H9 (cell line): ENCODE data around the gene CCL27. TPM values are rescaled to one million over a fixed set of nuclear protein-coding genes. Genes with fewer than 3 reads are reported as not detected.
A peak's percentile ranks its signal among the peaks of the same experiment; 100 is the strongest.

Source experiments
- DNase-seq: peaks from one replicate; pipeline ENCODE4 v3.0.0-alpha.2; 2017
- H2AFZ ChIP-seq: one replicate; pipeline ENCODE4 v1.6.1; 2013; ENCODE audit warnings: mild to moderate bottlenecking, low read length, control low read depth, moderate library complexity
- H2AK5ac ChIP-seq: 2 replicates; pipeline ENCODE4 v1.6.1; 2013; ENCODE audit warnings: low read length, control low read depth, mixed read lengths; ENCODE audit not compliant: insufficient read length
- H2BK120ac ChIP-seq: one replicate; pipeline ENCODE4 v1.6.1; 2013; ENCODE audit warnings: low read depth, mild to moderate bottlenecking, low read length, control low read depth, inconsistent platforms; ENCODE audit not compliant: poor library complexity, severe bottlenecking
- H2BK12ac ChIP-seq: 2 replicates; pipeline ENCODE4 v1.6.1; 2013; ENCODE audit warnings: low read length, control low read depth, mixed read lengths, low read depth; ENCODE audit not compliant: insufficient read length
- H2BK15ac ChIP-seq: 2 replicates; pipeline ENCODE4 v1.6.1; 2013; ENCODE audit warnings: low read depth, low read length, control low read depth
- H2BK20ac ChIP-seq: one replicate; pipeline ENCODE4 v1.6.1; 2013; ENCODE audit warnings: low read depth, mild to moderate bottlenecking, low read length, control low read depth, inconsistent platforms; ENCODE audit not compliant: poor library complexity, severe bottlenecking
- H2BK5ac ChIP-seq: 2 replicates; pipeline ENCODE4 v1.6.1; 2013; ENCODE audit warnings: low read length, control low read depth, mixed read lengths; ENCODE audit not compliant: insufficient read length
- H3K14ac ChIP-seq: 2 replicates; pipeline ENCODE4 v1.6.1; 2013; ENCODE audit warnings: low read length, control low read depth; ENCODE audit not compliant: insufficient read depth
- H3K18ac ChIP-seq: 2 replicates; pipeline ENCODE4 v1.6.1; 2013; ENCODE audit warnings: low read depth, mild to moderate bottlenecking, mixed read lengths, low read length, control low read depth; ENCODE audit not compliant: insufficient read length
- H3K23ac ChIP-seq: 2 replicates; pipeline ENCODE4 v1.6.1; 2013; ENCODE audit warnings: low read length, control low read depth, mixed read lengths, low read depth; ENCODE audit not compliant: insufficient read length
- H3K23me2 ChIP-seq: 2 replicates; pipeline ENCODE4 v1.6.1; 2013; ENCODE audit warnings: low read depth, mild to moderate bottlenecking, mixed read lengths, low read length, control low read depth; ENCODE audit not compliant: insufficient read length, poor library complexity, severe bottlenecking
- H3K27ac ChIP-seq: 2 replicates; pipeline ENCODE4 v1.5.1; 2013; ENCODE audit warnings: low read length, control low read depth, mixed read lengths, low read depth; ENCODE audit not compliant: insufficient read length
- H3K27me3 ChIP-seq: 2 replicates; pipeline ENCODE4 v1.6.1; 2013; ENCODE audit warnings: low read length, control low read depth, inconsistent platforms; ENCODE audit not compliant: insufficient read depth
- H3K4ac ChIP-seq: 2 replicates; pipeline ENCODE4 v1.6.1; 2013; ENCODE audit warnings: low read depth, mild to moderate bottlenecking, control low read depth, inconsistent platforms, low read length, moderate library complexity
- H3K4me1 ChIP-seq: 2 replicates; pipeline ENCODE4 v1.6.1; 2013; ENCODE audit warnings: low read length, control low read depth, inconsistent platforms; ENCODE audit not compliant: insufficient read depth
- H3K4me2 ChIP-seq: 2 replicates; pipeline ENCODE4 v1.6.1; 2013; ENCODE audit warnings: low read length, control low read depth, mixed read lengths; ENCODE audit not compliant: insufficient read length, insufficient read depth
- H3K56ac ChIP-seq: 2 replicates; pipeline ENCODE4 v1.6.1; 2013; ENCODE audit warnings: low read depth, mild to moderate bottlenecking, mixed read lengths, low read length, control low read depth; ENCODE audit not compliant: insufficient read length
- H3K79me1 ChIP-seq: 2 replicates; pipeline ENCODE4 v1.6.1; 2013; ENCODE audit warnings: low read depth, mild to moderate bottlenecking, moderate library complexity, low read length, control low read depth, inconsistent platforms; ENCODE audit not compliant: insufficient read depth, poor library complexity, severe bottlenecking
- H3K79me2 ChIP-seq: 2 replicates; pipeline ENCODE4 v1.6.1; 2013; ENCODE audit warnings: low read length, control low read depth, inconsistent platforms; ENCODE audit not compliant: insufficient read depth
- H3K9ac ChIP-seq: 2 replicates; pipeline ENCODE4 v1.6.1; 2013; ENCODE audit warnings: low read length, control low read depth, mixed read lengths; ENCODE audit not compliant: insufficient read length; ENCODE audit errors: extremely low read depth
- H3K9me3 ChIP-seq: one replicate; pipeline ENCODE4 v1.6.1; 2013; ENCODE audit warnings: low read depth, low read length, inconsistent platforms; ENCODE audit not compliant: control insufficient read depth
- H3T11ph ChIP-seq: one replicate; pipeline ENCODE4 v1.6.1; 2013; ENCODE audit warnings: mild to moderate bottlenecking, low read length, control low read depth, inconsistent platforms
- H4K20me1 ChIP-seq: one replicate; pipeline ENCODE4 v1.6.1; 2013; ENCODE audit not compliant: control insufficient read depth, insufficient read length, insufficient read depth
- H4K5ac ChIP-seq: 2 replicates; pipeline ENCODE4 v1.6.1; 2013; ENCODE audit warnings: low read depth, mild to moderate bottlenecking, mixed read lengths, low read length, control low read depth; ENCODE audit not compliant: insufficient read length
- H4K8ac ChIP-seq: replicated peaks from 2 replicates; pipeline ENCODE4 v1.6.1; 2013; ENCODE audit warnings: low read length, control low read depth, mixed read lengths, low read depth; ENCODE audit not compliant: insufficient read length
- H4K91ac ChIP-seq: 2 replicates; pipeline ENCODE4 v1.6.1; 2013; ENCODE audit warnings: low read depth, mild to moderate bottlenecking, moderate library complexity, mixed read lengths, low read length, control low read depth; ENCODE audit not compliant: insufficient read length
- H3K27ac Mint-ChIP-seq, 3 experiments: 2 replicates in 2 of 3; 3 replicates in 1 of 3; pipeline ENCODE4 v1.8.0; 2020 to 2021; ENCODE audit warnings: mixed read lengths in 3 of 3, mild to moderate bottlenecking in 1 of 3, moderate library complexity in 1 of 3
- H3K27me3 Mint-ChIP-seq: 2 replicates; pipeline ENCODE4 v1.8.0; 2021; ENCODE audit warnings: low read depth, mild to moderate bottlenecking, moderate library complexity, mixed read lengths
- H3K36me3 Mint-ChIP-seq, 3 experiments: 2 replicates in 2 of 3; 3 replicates in 1 of 3; pipeline ENCODE4 v1.8.0; 2020 to 2021; ENCODE audit warnings: low read depth in 3 of 3, mixed read lengths in 3 of 3; ENCODE audit not compliant: insufficient read depth in 1 of 3
- H3K4me1 Mint-ChIP-seq, 2 experiments: 2 replicates each; pipeline ENCODE4 v1.8.0; 2020; ENCODE audit warnings: mixed read lengths in 2 of 2
- H3K4me3 Mint-ChIP-seq, 2 experiments: 2 replicates in 1 of 2; 3 replicates in 1 of 2; pipeline ENCODE4 v1.8.0; 2020 to 2021; ENCODE audit warnings: mild to moderate bottlenecking in 2 of 2, mixed read lengths in 2 of 2, moderate library complexity in 1 of 2
- H3K9me3 Mint-ChIP-seq, 2 experiments: 2 replicates in 1 of 2; 3 replicates in 1 of 2; pipeline ENCODE4 v1.8.0; 2020; ENCODE audit warnings: mild to moderate bottlenecking in 2 of 2, mixed read lengths in 2 of 2, moderate library complexity in 1 of 2
- WGBS: extraction: QIAGEN DNeasy Blood & Tissue Kit; methylation state at CpG from one replicate; pipeline ENCODE4 v1.1.7; 2013; ENCODE audit warnings: missing lambda C conversion rate, low lambda C conversion rate, mixed read lengths; ENCODE audit not compliant: insufficient read length; ENCODE audit errors: extremely low coverage; 5-methylcytosine and 5-hydroxymethylcytosine counted together
- total RNA-seq: library from RNA; stranded (reverse); gene quantifications from 2 replicates; pipeline ENCODE4 v1.2.1, GENCODE V29; 2021
- TF ChIP-seq, protein P1 (sequence below): fragments of 200-600 bp; sonication (generic); conservative IDR thresholded peaks from 3 replicates; pipeline ENCODE4 v1.8.0; 2021; ENCODE audit warnings: antibody characterized with exemption, mild to moderate bottlenecking

The CCL27 gene
- total RNA-seq, 1 experiment from 2014 or later: 0.28 TPM

DNA sequence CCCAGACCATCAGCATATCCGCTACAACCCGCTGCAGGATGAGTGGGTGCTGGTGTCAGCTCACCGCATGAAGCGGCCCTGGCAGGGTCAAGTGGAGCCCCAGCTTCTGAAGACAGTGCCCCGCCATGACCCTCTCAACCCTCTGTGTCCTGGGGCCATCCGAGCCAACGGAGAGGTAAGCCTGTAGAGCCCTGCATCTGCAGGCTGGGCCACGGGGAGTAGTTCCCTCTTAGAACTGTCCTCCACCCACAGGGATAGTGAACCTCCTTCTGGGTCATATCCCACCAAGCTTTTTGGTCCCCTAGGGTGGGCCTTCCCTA is 15.4 kb downstream of the CCL27 start:
- no peak overlapping the region for H3K4ac ChIP-seq
- H3K27me3 ChIP-seq: no peaks in the 10 kb centered on the region
- no peak overlapping the region for H2BK5ac ChIP-seq
- Mint-ChIP-seq H3K4me1 (peaks cover 35 to 42% of the 10 kb centered on the region in 2 experiments), H3K9me3 (no peaks in the 10 kb centered on the region), H3K27me3 (no peaks in the 10 kb centered on the region; the same call in 1 of the 2 replicates), H3K27ac (peak overlapping the region in 2 of 3 experiments; percentile 40 to 94; a peak in 3 of 7 replicates), H3K36me3 (peaks cover 17 to 28% (median 24%) of the 10 kb centered on the region in 3 experiments; a peak in 6 of 7 replicates), H3K4me3 (peak overlapping the region; percentile 85 to 93)
- H3K23me2 ChIP-seq: peaks cover 13% of the 10 kb centered on the region
- TF ChIP-seq, protein P1, sequence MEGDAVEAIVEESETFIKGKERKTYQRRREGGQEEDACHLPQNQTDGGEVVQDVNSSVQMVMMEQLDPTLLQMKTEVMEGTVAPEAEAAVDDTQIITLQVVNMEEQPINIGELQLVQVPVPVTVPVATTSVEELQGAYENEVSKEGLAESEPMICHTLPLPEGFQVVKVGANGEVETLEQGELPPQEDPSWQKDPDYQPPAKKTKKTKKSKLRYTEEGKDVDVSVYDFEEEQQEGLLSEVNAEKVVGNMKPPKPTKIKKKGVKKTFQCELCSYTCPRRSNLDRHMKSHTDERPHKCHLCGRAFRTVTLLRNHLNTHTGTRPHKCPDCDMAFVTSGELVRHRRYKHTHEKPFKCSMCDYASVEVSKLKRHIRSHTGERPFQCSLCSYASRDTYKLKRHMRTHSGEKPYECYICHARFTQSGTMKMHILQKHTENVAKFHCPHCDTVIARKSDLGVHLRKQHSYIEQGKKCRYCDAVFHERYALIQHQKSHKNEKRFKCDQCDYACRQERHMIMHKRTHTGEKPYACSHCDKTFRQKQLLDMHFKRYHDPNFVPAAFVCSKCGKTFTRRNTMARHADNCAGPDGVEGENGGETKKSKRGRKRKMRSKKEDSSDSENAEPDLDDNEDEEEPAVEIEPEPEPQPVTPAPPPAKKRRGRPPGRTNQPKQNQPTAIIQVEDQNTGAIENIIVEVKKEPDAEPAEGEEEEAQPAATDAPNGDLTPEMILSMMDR: no peak
- H2BK120ac ChIP-seq: no peak overlapping the region
- no peak overlapping the region for H3K18ac ChIP-seq
- H2AK5ac ChIP-seq: no peak overlapping the region
- no peak overlapping the region for H4K8ac ChIP-seq
- H3K56ac ChIP-seq: no peak overlapping the region
- no peak overlapping the region for H3T11ph ChIP-seq
- peaks cover 10% of the 10 kb centered on the region; the same call in 1 of the 2 replicates for H3K4me1 ChIP-seq
- H4K20me1 ChIP-seq: no peaks in the 10 kb centered on the region
- no peaks in the 10 kb centered on the region for H3K79me1 ChIP-seq
- H3K23ac ChIP-seq: no peak overlapping the region
- no peak overlapping the region for H4K91ac ChIP-seq
- H4K5ac ChIP-seq: no peak overlapping the region
- no peaks in the 10 kb centered on the region for H3K9me3 ChIP-seq
- DNase-seq: no peak
- no peak overlapping the region for H2BK20ac ChIP-seq
- no peak overlapping the region for H2BK15ac ChIP-seq
- no peak overlapping the region for H2AFZ ChIP-seq
- H3K4me2 ChIP-seq: peak overlapping the region; percentile 94
- peak overlapping the region; percentile 28 for H3K9ac ChIP-seq
- H3K14ac ChIP-seq: no peak overlapping the region; the same call in 1 of the 2 replicates
- H3K27ac ChIP-seq: no peak overlapping the region
- no CpG with 5 or more reads among the region's 8 CpGs for WGBS
- no peak overlapping the region for H2BK12ac ChIP-seq
- H3K79me2 ChIP-seq: peaks cover 2% of the 10 kb centered on the region; the same call in 1 of the 2 replicates
